ENCODE measurements around the gene NUDT3.
"Not testable (repeated sequence)": the region's sequence is repeated elsewhere in the genome, so short reads cannot be mapped to it uniquely, and the experiment has no call there.

NUDT3 gene

GRCh38 chr6:34359418-34360158 is 32.9 kb downstream of the NUDT3 start:
- H3K4me3 ChIP-seq (ENCODE audit: low read depth, low read length) = no peak overlapping the region
- no peak for TF ChIP-seq CTCF (IDR thresholded peaks at IDR 0.05; ENCODE audit: borderline replicate concordance, insufficient read depth, low read depth, low read length)

GRCh38 chr6:34358389-34358905 is 34.0 kb downstream of the NUDT3 start:
- no peak for TF ChIP-seq CTCF (IDR thresholded peaks at IDR 0.05; ENCODE audit: borderline replicate concordance, insufficient read depth, low read depth, low read length)
- H3K4me3 ChIP-seq (ENCODE audit: low read depth, low read length) = no peak overlapping the region

GRCh38 chr6:34357937-34358336 is 34.5 kb downstream of the NUDT3 start:
- no peak for TF ChIP-seq CTCF (IDR thresholded peaks at IDR 0.05; ENCODE audit: borderline replicate concordance, insufficient read depth, low read depth, low read length)
- H3K4me3 ChIP-seq (ENCODE audit: low read depth, low read length) = no peak overlapping the region

GRCh38 chr6:34355889-34356288 is 36.6 kb downstream of the NUDT3 start:
- no peak overlapping the region for H3K4me3 ChIP-seq (ENCODE audit: low read depth, low read length)
- no peak for TF ChIP-seq CTCF (IDR thresholded peaks at IDR 0.05; ENCODE audit: borderline replicate concordance, insufficient read depth, low read depth, low read length)

GRCh38 chr6:34354230-34354629 is 38.2 kb downstream of the NUDT3 start:
- not testable (repeated sequence) for H3K4me3 ChIP-seq (ENCODE audit: low read depth, low read length)

GRCh38 chr6:34353530-34353929 is 38.9 kb downstream of the NUDT3 start:
- not testable (repeated sequence) for H3K4me3 ChIP-seq (ENCODE audit: low read depth, low read length)

GRCh38 chr6:34352305-34352937 is 40.0 kb downstream of the NUDT3 start:
- TF ChIP-seq CTCF (IDR thresholded peaks at IDR 0.05; ENCODE audit: borderline replicate concordance, insufficient read depth, low read depth, low read length) = no peak
- no peak overlapping the region for H3K4me3 ChIP-seq (ENCODE audit: low read depth, low read length)

- H3K4me3 ChIP-seq (ENCODE audit: low read depth, low read length) = no peak overlapping the region
- no peak for TF ChIP-seq CTCF (IDR thresholded peaks at IDR 0.05; ENCODE audit: borderline replicate concordance, insufficient read depth, low read depth, low read length)
Observed at GRCh38 chr6:34350934-34351217, 41.6 kb downstream of the NUDT3 start.

All from GM12875 (cell line).